A549 (cell line): ENCODE data around the gene NUDT14. TPM values are rescaled to one million over a fixed set of nuclear protein-coding genes. Genes with fewer than 3 reads are reported as not detected.
A peak's percentile ranks its signal among the peaks of the same experiment; 100 is the strongest.

ENCODE experiments used
- ATAC-seq, 2 experiments: fragments of 200-7000 bp in 1 of 2; fragments of >200 bp in 1 of 2; cut with Nextera tagmentation in 1 of 2; cut with Tn5 transposase in 1 of 2; 3 replicates each; pipeline versions ENCODE4 v1.8.0 to v1.9.1; 2018 to 2020; ENCODE audit warnings: mild to moderate bottlenecking in 1 of 2, moderate library complexity in 1 of 2
- CTCF ChIA-PET: fragments of 300-600 bp; sonication (Branson Sonifier 250); formaldehyde crosslinking; extraction: SDS; loops from one replicate; lab custom pipeline; 2021; ENCODE audit warnings: antibody characterized with exemption, inconsistent platforms; lab: Yijun Ruan, JAX
- POLR2A ChIA-PET: fragments of 350-600 bp; formaldehyde crosslinking; extraction: SDS; loops from one replicate; lab custom pipeline; 2021; ENCODE audit warnings: antibody characterized with exemption, inconsistent platforms; lab: Yijun Ruan, JAX
- DNase-seq, 2 experiments: peaks; one replicate each; pipeline versions ENCODE4 v3.0.0 to v3.0.0-alpha.2; 2011 to 2016; ENCODE audit warnings: low read depth in 1 of 2, low spot score in 1 of 2
- FAIRE-seq: peaks from 2 replicates; lab custom pipeline; 2011; peaks lifted over from hg19 to GRCh38; lab: Jason Lieb, UNC
- H3K27ac ChIP-seq, 2 experiments: fragments of >200 bp; sonication (Bioruptor Twin); formaldehyde crosslinking; 3 replicates each; pipeline ENCODE4 v1.5.1; 2016 to 2017
- H3K4me1 ChIP-seq: fragments of >200 bp; sonication (Bioruptor Twin); formaldehyde crosslinking; 3 replicates; pipeline ENCODE4 v1.6.1; 2016
- H3K4me2 ChIP-seq: fragments of >200 bp; sonication (Bioruptor Twin); formaldehyde crosslinking; 3 replicates; pipeline ENCODE4 v1.6.1; 2016
- H3K4me3 ChIP-seq: fragments of >200 bp; sonication (Bioruptor Twin); formaldehyde crosslinking; 3 replicates; pipeline ENCODE4 v1.5.1; 2016
- H3K9me3 ChIP-seq: fragments of >200 bp; sonication (Bioruptor Twin); formaldehyde crosslinking; 3 replicates; pipeline ENCODE4 v1.6.1; 2016
- ATOH8 ChIP-seq: fragments of 250-450 bp; sonication (Bioruptor Pico); IDR thresholded peaks from 2 replicates; pipeline ENCODE4 v1.5.0; 2020; ENCODE audit warnings: low read depth, mild to moderate bottlenecking, moderate library complexity
- CBX2 ChIP-seq: fragments of 200-600 bp; sonication (generic); IDR thresholded peaks from 2 replicates; pipeline ENCODE4 v1.6.1; 2016; ENCODE audit warnings: low read depth, mild to moderate bottlenecking, borderline replicate concordance
- CEBPB ChIP-seq, 2 experiments: fragments of >200 bp in 1 of 2; sonication (Bioruptor Twin) in 1 of 2; formaldehyde crosslinking in 1 of 2; IDR thresholded peaks; 2 replicates each; pipeline ENCODE4 v1.6.1; 2012 to 2016
- EHF ChIP-seq: fragments of 250-450 bp; sonication (Bioruptor Pico); IDR thresholded peaks from 2 replicates; pipeline ENCODE4 v1.5.0; 2020; ENCODE audit warnings: mild to moderate bottlenecking
- FOSL2 ChIP-seq, 2 experiments: fragments of 450-650 bp in 1 of 2; fragments of >200 bp in 1 of 2; sonication (Bioruptor Twin) in 1 of 2; formaldehyde crosslinking; IDR thresholded peaks; 2 replicates each; pipeline versions ENCODE4 v1.5.0 to v1.6.1; 2016 to 2020; ENCODE audit warnings: mild to moderate bottlenecking in 1 of 2, moderate library complexity in 1 of 2
- HES2 ChIP-seq: fragments of >200 bp; sonication (Bioruptor Twin); formaldehyde crosslinking; IDR thresholded peaks from 2 replicates; pipeline ENCODE4 v1.6.1; 2016
- HOXB13 ChIP-seq: fragments of 250-450 bp; sonication (Bioruptor Pico); IDR thresholded peaks from 2 replicates; pipeline ENCODE4 v1.5.0; 2020; ENCODE audit warnings: low read depth, mild to moderate bottlenecking, moderate library complexity
- JUN ChIP-seq, 2 experiments: fragments of >200 bp; sonication (Bioruptor Twin); formaldehyde crosslinking; IDR thresholded peaks; 2 replicates in 1 of 2; 3 replicates in 1 of 2; pipeline ENCODE4 v1.6.1; 2016 to 2017
- NR3C1 ChIP-seq: fragments of >200 bp; sonication (Bioruptor Twin); formaldehyde crosslinking; IDR thresholded peaks from 3 replicates; pipeline ENCODE4 v1.6.1; 2017
- PHF8 ChIP-seq: fragments of 200-600 bp; sonication (generic); IDR thresholded peaks from 2 replicates; pipeline ENCODE4 v1.6.1; 2016; ENCODE audit warnings: low read depth, mild to moderate bottlenecking, antibody characterized with exemption, moderate library complexity, borderline replicate concordance
- RAD21 ChIP-seq, 2 experiments: fragments of >200 bp in 1 of 2; sonication (Bioruptor Twin) in 1 of 2; formaldehyde crosslinking in 1 of 2; IDR thresholded peaks in 1 of 2; conservative IDR thresholded peaks in 1 of 2; 2 replicates in 1 of 2; 3 replicates in 1 of 2; pipeline ENCODE4 v1.6.1; 2012 to 2018; ENCODE audit warnings: inconsistent platforms in 1 of 2
- RCOR1 ChIP-seq: fragments of 150-350 bp; IDR thresholded peaks from 2 replicates; pipeline ENCODE4 v1.6.1; 2014; ENCODE audit warnings: antibody characterized with exemption, low read length, low read depth
- RFX5 ChIP-seq: fragments of 450-650 bp; IDR thresholded peaks from 2 replicates; pipeline ENCODE4 v1.7.1; 2014; ENCODE audit warnings: antibody characterized with exemption, mild to moderate bottlenecking, moderate library complexity
- SMC3 ChIP-seq: fragments of >200 bp; sonication (Bioruptor Twin); formaldehyde crosslinking; IDR thresholded peaks from 3 replicates; pipeline ENCODE4 v1.6.1; 2018; ENCODE audit warnings: inconsistent platforms
- SREBF2 ChIP-seq: fragments of 450-650 bp; IDR thresholded peaks from 2 replicates; pipeline ENCODE4 v1.6.1; 2014; ENCODE audit warnings: mild to moderate bottlenecking, moderate library complexity
- TFCP2L1 ChIP-seq: fragments of 250-450 bp; sonication (Bioruptor Pico); IDR thresholded peaks from 2 replicates; pipeline ENCODE4 v1.5.0; 2021; ENCODE audit warnings: mild to moderate bottlenecking
- ZFP36 ChIP-seq: fragments of 450-650 bp; IDR thresholded peaks from 2 replicates; pipeline ENCODE4 v1.6.1; 2014; ENCODE audit warnings: borderline replicate concordance; ENCODE audit not compliant: partially characterized antibody
- WGBS: methylation state at CpG from one replicate; pipeline ENCODE4 v1.1.6; 2017; ENCODE audit errors: missing lambda C conversion rate; 5-methylcytosine and 5-hydroxymethylcytosine counted together
- polyA plus RNA-seq, 4 experiments: library from polyadenylated mRNA; depleted of rRNA in 3 of 4; stranded (reverse); fragments of >200 nt; fragmentation: RNase III in 1 of 4; extraction: RNeasy Plus Mini Kit Qiagen cat#74134 plus additional on column Dnase treatment in 1 of 4; gene quantifications; 2 replicates in 3 of 4; 3 replicates in 1 of 4; pipeline ENCODE4 v1.2.3, GENCODE V29; 2011 to 2017
- TF ChIP-seq, protein P1 (sequence below): fragments of 450-650 bp; IDR thresholded peaks from 2 replicates; pipeline ENCODE4 v1.6.1; 2014; ENCODE audit warnings: antibody characterized with exemption
- TF ChIP-seq, protein P2 (sequence below): fragments of 150-350 bp; IDR thresholded peaks from 2 replicates; pipeline ENCODE4 v1.6.1; 2014; ENCODE audit warnings: low read depth, mild to moderate bottlenecking, low read length

Gene NUDT14
- polyA plus RNA-seq, 2 of the 4 experiments (the other 2 are of a cell fraction), result 12.6 to 30.7 TPM

- 91% methylated on average over 13 of the region's 13 CpGs for WGBS
- FAIRE-seq (no peak), DNase-seq (no peak), ATAC-seq (no peak)
- no peak overlapping the region for H3K27ac ChIP-seq
- no peaks in the 10 kb centered on the region for H3K9me3 ChIP-seq
- POLR2A ChIA-PET, result no interaction called here
- no peak overlapping the region for H3K4me3 ChIP-seq
- CTCF ChIA-PET, result interaction anchor here (15.2 kb wide), 1 partner anchor 84 kb away, joined by 132 read pairs; no protein-coding TSS in a partner anchor
- H3K4me1 ChIP-seq, result peaks cover 13% of the 10 kb centered on the region
- TF ChIP-seq RCOR1 (no peak), PHF8 (no peak), RAD21 (conservative IDR thresholded peaks at IDR 0.05 in 1 of 2, IDR thresholded peaks at IDR 0.05 in 1 of 2) (no peak), NR3C1 (no peak)
- TF ChIP-seq, protein P1, sequence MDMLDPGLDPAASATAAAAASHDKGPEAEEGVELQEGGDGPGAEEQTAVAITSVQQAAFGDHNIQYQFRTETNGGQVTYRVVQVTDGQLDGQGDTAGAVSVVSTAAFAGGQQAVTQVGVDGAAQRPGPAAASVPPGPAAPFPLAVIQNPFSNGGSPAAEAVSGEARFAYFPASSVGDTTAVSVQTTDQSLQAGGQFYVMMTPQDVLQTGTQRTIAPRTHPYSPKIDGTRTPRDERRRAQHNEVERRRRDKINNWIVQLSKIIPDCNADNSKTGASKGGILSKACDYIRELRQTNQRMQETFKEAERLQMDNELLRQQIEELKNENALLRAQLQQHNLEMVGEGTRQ, result no peak
- no peak overlapping the region for H3K4me2 ChIP-seq
Measured at GRCh38 chr14:105173145-105173544, 8.0 kb downstream of the NUDT14 start.

GRCh38 chr14:105172476-105172875 is 8.6 kb downstream of the NUDT14 start:
- 89% methylated on average over 3 of the region's 7 CpGs for WGBS
- ChIA-PET POLR2A (no interaction called here), CTCF (interaction anchor here (1.0 to 15.2 kb wide), 3 partner anchors 7 to 84 kb away, joined by 3 to 132 read pairs (median 45); partner anchors contain the start of gene NUDT14)
- no peak for FAIRE-seq
- Histone ChIP-seq H3K9me3 (no peaks in the 10 kb centered on the region), H3K4me3 (no peak overlapping the region), H3K4me1 (peaks cover 13% of the 10 kb centered on the region), H3K27ac (no peak overlapping the region), H3K4me2 (no peak overlapping the region)
- TF ChIP-seq TFCP2L1 (CRISPR knock-in tag) (no peak), SMC3 (no peak), ATOH8 (CRISPR knock-in tag) (no peak), CEBPB (IDR thresholded peaks at IDR 0.05) (no peak), CBX2 (no peak), HES2 (no peak), RFX5 (no peak), EHF (CRISPR knock-in tag) (no peak), HOXB13 (no peak), SREBF2 (no peak), JUN (IDR thresholded peaks at IDR 0.05) (no peak), FOSL2 (IDR thresholded peaks at IDR 0.05) (no peak), FOSL2 (CRISPR knock-in tag; IDR thresholded peaks at IDR 0.05) (no peak)
- DNase-seq, result no peak
- ATAC-seq, result no peak

- ChIA-PET CTCF (interaction anchor here (1.0 to 15.2 kb wide), 4 partner anchors 8 to 82 kb away, joined by 3 to 132 read pairs (median 26); partner anchors contain the start of gene NUDT14), POLR2A (interaction anchor here (3.3 kb wide), 1 partner anchor 80 kb away, joined by 11 read pairs; no protein-coding TSS in a partner anchor)
- no peak overlapping the region for H3K27ac ChIP-seq
- no peaks in the 10 kb centered on the region for H3K9me3 ChIP-seq
- peaks cover 23% of the 10 kb centered on the region for H3K4me1 ChIP-seq
- TF ChIP-seq ZFP36, result no peak
- TF ChIP-seq, protein P2, sequence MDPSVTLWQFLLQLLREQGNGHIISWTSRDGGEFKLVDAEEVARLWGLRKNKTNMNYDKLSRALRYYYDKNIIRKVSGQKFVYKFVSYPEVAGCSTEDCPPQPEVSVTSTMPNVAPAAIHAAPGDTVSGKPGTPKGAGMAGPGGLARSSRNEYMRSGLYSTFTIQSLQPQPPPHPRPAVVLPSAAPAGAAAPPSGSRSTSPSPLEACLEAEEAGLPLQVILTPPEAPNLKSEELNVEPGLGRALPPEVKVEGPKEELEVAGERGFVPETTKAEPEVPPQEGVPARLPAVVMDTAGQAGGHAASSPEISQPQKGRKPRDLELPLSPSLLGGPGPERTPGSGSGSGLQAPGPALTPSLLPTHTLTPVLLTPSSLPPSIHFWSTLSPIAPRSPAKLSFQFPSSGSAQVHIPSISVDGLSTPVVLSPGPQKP, result no peak
- FAIRE-seq, result no peak
- H3K4me3 ChIP-seq, result no peak overlapping the region
- H3K4me2 ChIP-seq, result no peak overlapping the region
- WGBS, result 77% methylated on average over 16 of the region's 19 CpGs
- no peak for DNase-seq
- peak in 1 of 2 experiments; percentile 4; a peak in 3 of 6 replicates for ATAC-seq
Measured at GRCh38 chr14:105171004-105171673, 10.0 kb downstream of the NUDT14 start.
